Body of pancreas (tissue), 4 donors: ENCODE results near the gene TP53BP1.
A peak's percentile ranks its signal among the peaks of the same experiment; 100 is the strongest.

Experiments
- CTCF ChIP-seq, 7 experiments: fragments of 450-650 bp in 4 of 7; fragments of 200-600 bp in 3 of 7; sonication (generic) in 3 of 7; IDR thresholded peaks; one replicate each; pipeline ENCODE4 v1.5.1; 2016 to 2019; ENCODE audit warnings: antibody characterized with exemption in 7 of 7
- POLR2A ChIP-seq, 3 donors: fragments of 450-650 bp; IDR thresholded peaks; one replicate each; pipeline ENCODE4 v1.6.1; 2016; ENCODE audit warnings: antibody characterized with exemption in 3 of 3, mild to moderate bottlenecking in 2 of 3

- TF ChIP-seq CTCF (IDR thresholded peaks at IDR 0.05) (peak in 6 of 7 experiments; percentile 24 to 60 (median 36)), POLR2A (IDR thresholded peaks at IDR 0.05) (peak; percentile 16 to 65 (median 58))
These were observed 121.7 kb downstream of the TP53BP1 start, which contains the start of the genes TUBGCP4 and ZSCAN29 for GRCh38 chr15:43370975-43371974.
